ENCODE data around the gene RHOF. TPM values are rescaled to one million over a fixed set of nuclear protein-coding genes. Genes with fewer than 3 reads are reported as not detected.
A peak's percentile ranks its signal among the peaks of the same experiment; 100 is the strongest.

The RHOF gene
- total RNA-seq, 2 donors from 2014 or later = 31.0 to 35.6 TPM

GRCh38 chr12:121811434-121812319 is 18.2 kb upstream of the RHOF start:
- H3K9me3 ChIP-seq (ENCODE audit: control insufficient read depth, low read length) = no peaks in the 10 kb centered on the region
- H3K9ac ChIP-seq (ENCODE audit: extremely low read depth, low read length, poor library complexity, severe bottlenecking) = peak overlapping the region; percentile 67
- H3K27ac ChIP-seq (ENCODE audit: low read depth, low read length) = peak overlapping the region; percentile 57
- peak overlapping the region; percentile 82 for H3K27ac Mint-ChIP-seq
- WGBS, 2 experiments (ENCODE audit: insufficient coverage in 1 of 2, insufficient read length in 1 of 2) = 7 to 12% methylated on average over 27 to 46 of the region's 46 CpGs
- peak; percentile 100 for TF ChIP-seq CTCF (conservative IDR thresholded peaks at IDR 0.05)
- DNase-seq = peak; percentile 94
- H3K4me3 ChIP-seq (ENCODE audit: low read length) = peak overlapping the region; percentile 94
- peaks cover 50% of the 10 kb centered on the region for H3K36me3 Mint-ChIP-seq (ENCODE audit: low read depth)
- no peaks in the 10 kb centered on the region for H3K27me3 Mint-ChIP-seq (ENCODE audit: insufficient read depth)
- no peaks in the 10 kb centered on the region for H3K9me3 Mint-ChIP-seq
- peak overlapping the region; percentile 75 for H3K4me3 Mint-ChIP-seq
- no peaks in the 10 kb centered on the region for H3K27me3 ChIP-seq (ENCODE audit: control insufficient read depth, insufficient read depth, low read length, poor library complexity, severe bottlenecking)
- peaks cover 20% of the 10 kb centered on the region for H3K4me1 Mint-ChIP-seq
- peaks cover 4% of the 10 kb centered on the region for H3K4me1 ChIP-seq (ENCODE audit: control insufficient read depth, insufficient read depth, low read length)
- peaks cover 64% of the 10 kb centered on the region for H3K36me3 ChIP-seq (ENCODE audit: control insufficient read depth, insufficient read depth, low read length)

- no peak overlapping the region for H3K27ac ChIP-seq (ENCODE audit: low read depth, low read length)
- no peaks in the 10 kb centered on the region for H3K27me3 Mint-ChIP-seq (ENCODE audit: insufficient read depth)
- peak overlapping the region; percentile 94 for H3K4me3 ChIP-seq (ENCODE audit: low read length)
- H3K9me3 ChIP-seq (ENCODE audit: control insufficient read depth, low read length) = no peaks in the 10 kb centered on the region
- WGBS, 2 experiments (ENCODE audit: insufficient coverage in 1 of 2, insufficient read length in 1 of 2) = 84% methylated on average over 5 to 6 of the region's 6 CpGs
- peaks cover 44% of the 10 kb centered on the region for H3K36me3 Mint-ChIP-seq (ENCODE audit: low read depth)
- peaks cover 56% of the 10 kb centered on the region for H3K36me3 ChIP-seq (ENCODE audit: control insufficient read depth, insufficient read depth, low read length)
- peaks cover 27% of the 10 kb centered on the region for H3K4me1 Mint-ChIP-seq
- peak overlapping the region; percentile 75 for H3K4me3 Mint-ChIP-seq
- H3K27me3 ChIP-seq (ENCODE audit: control insufficient read depth, insufficient read depth, low read length, poor library complexity, severe bottlenecking) = no peaks in the 10 kb centered on the region
- no peak for DNase-seq
- no peak overlapping the region for H3K9ac ChIP-seq (ENCODE audit: extremely low read depth, low read length, poor library complexity, severe bottlenecking)
- H3K27ac Mint-ChIP-seq = peak overlapping the region; percentile 59
- TF ChIP-seq CTCF (conservative IDR thresholded peaks at IDR 0.05) = no peak
- H3K9me3 Mint-ChIP-seq = no peaks in the 10 kb centered on the region
- H3K4me1 ChIP-seq (ENCODE audit: control insufficient read depth, insufficient read depth, low read length) = peaks cover 4% of the 10 kb centered on the region
Measured at GRCh38 chr12:121810833-121811433, 17.4 kb upstream of the RHOF start.

- no peak overlapping the region for H3K4me3 Mint-ChIP-seq
- H3K36me3 Mint-ChIP-seq (ENCODE audit: low read depth) = peaks cover 42% of the 10 kb centered on the region
- no peak overlapping the region for H3K4me3 ChIP-seq (ENCODE audit: low read length)
- peaks cover 4% of the 10 kb centered on the region for H3K4me1 ChIP-seq (ENCODE audit: control insufficient read depth, insufficient read depth, low read length)
- no peak overlapping the region for H3K9ac ChIP-seq (ENCODE audit: extremely low read depth, low read length, poor library complexity, severe bottlenecking)
- no peak for DNase-seq
- no peak for TF ChIP-seq CTCF (conservative IDR thresholded peaks at IDR 0.05)
- 92 to 95% methylated on average over 14 to 33 of the region's 33 CpGs for WGBS, 2 experiments (ENCODE audit: insufficient coverage in 1 of 2, insufficient read length in 1 of 2)
- no peaks in the 10 kb centered on the region for H3K27me3 ChIP-seq (ENCODE audit: control insufficient read depth, insufficient read depth, low read length, poor library complexity, severe bottlenecking)
- no peaks in the 10 kb centered on the region for H3K9me3 ChIP-seq (ENCODE audit: control insufficient read depth, low read length)
- H3K27me3 Mint-ChIP-seq (ENCODE audit: insufficient read depth) = no peaks in the 10 kb centered on the region
- peaks cover 30% of the 10 kb centered on the region for H3K4me1 Mint-ChIP-seq
- peaks cover 50% of the 10 kb centered on the region for H3K36me3 ChIP-seq (ENCODE audit: control insufficient read depth, insufficient read depth, low read length)
- no peak overlapping the region for H3K27ac Mint-ChIP-seq
- no peak overlapping the region for H3K27ac ChIP-seq (ENCODE audit: low read depth, low read length)
- no peaks in the 10 kb centered on the region for H3K9me3 Mint-ChIP-seq
Measured at GRCh38 chr12:121810234-121810817, 16.8 kb upstream of the RHOF start.

All from endodermal cell (in vitro differentiated cells).